WTC11 (cell line): ENCODE data around the gene TRAPPC11.

Source experiments
- ARID4B ChIP-seq: sonication (generic); formaldehyde crosslinking; IDR thresholded peaks from 2 replicates; pipeline ENCODE4 v1.8.0; 2023; ENCODE audit warnings: missing genetic modification reagents, mild to moderate bottlenecking, borderline replicate concordance
- ATF2 ChIP-seq: sonication (generic); formaldehyde crosslinking; IDR thresholded peaks from 2 replicates; pipeline ENCODE4 v1.8.1; 2022; ENCODE audit warnings: low read depth, missing genetic modification reagents, borderline replicate concordance
- CREB1 ChIP-seq: sonication (generic); formaldehyde crosslinking; IDR thresholded peaks from 2 replicates; pipeline ENCODE4 v1.8.0; 2023; ENCODE audit warnings: mild to moderate bottlenecking, missing genetic modification reagents
- NR1H2 ChIP-seq: sonication (generic); formaldehyde crosslinking; IDR thresholded peaks from 2 replicates; pipeline ENCODE4 v1.9.0; 2021; ENCODE audit warnings: mild to moderate bottlenecking, moderate library complexity, missing genetic modification reagents
- NR2C2 ChIP-seq: sonication (generic); formaldehyde crosslinking; IDR thresholded peaks from 2 replicates; pipeline ENCODE4 v1.8.0; 2022; ENCODE audit warnings: mild to moderate bottlenecking, missing genetic modification reagents
- SP1 ChIP-seq: sonication (generic); formaldehyde crosslinking; conservative IDR thresholded peaks from 2 replicates; pipeline ENCODE4 v1.8.1; 2022; ENCODE audit warnings: missing genetic modification reagents
- TP53 ChIP-seq: sonication (generic); formaldehyde crosslinking; IDR thresholded peaks from 2 replicates; pipeline ENCODE4 v1.8.1; 2023; ENCODE audit warnings: mild to moderate bottlenecking, missing genetic modification reagents
- USF1 ChIP-seq: sonication (generic); formaldehyde crosslinking; IDR thresholded peaks from 2 replicates; pipeline ENCODE4 v1.8.0; 2022; ENCODE audit warnings: mild to moderate bottlenecking, missing genetic modification reagents
- ZNF317 ChIP-seq: sonication (generic); formaldehyde crosslinking; IDR thresholded peaks from 2 replicates; pipeline ENCODE4 v1.8.1; 2023; ENCODE audit warnings: low read depth, mild to moderate bottlenecking, moderate library complexity, missing genetic modification reagents, borderline replicate concordance
- ZNF423 ChIP-seq: fragments of 250-450 bp; sonication (Bioruptor Pico); IDR thresholded peaks from 2 replicates; pipeline ENCODE4 v2.1.2; 2022; ENCODE audit warnings: mild to moderate bottlenecking, moderate library complexity
- TF ChIP-seq, protein P1 (sequence below): fragments of 200-600 bp; IDR thresholded peaks from 2 replicates; pipeline ENCODE4 v1.8.0; 2022; ENCODE audit warnings: antibody characterized with exemption
- TF ChIP-seq, protein P2 (sequence below): sonication (generic); formaldehyde crosslinking; conservative IDR thresholded peaks from 2 replicates; pipeline ENCODE4 v1.8.1; 2023; ENCODE audit warnings: mild to moderate bottlenecking, low read depth, missing genetic modification reagents, moderate library complexity
- TF ChIP-seq, protein P3 (sequence below): sonication (generic); formaldehyde crosslinking; IDR thresholded peaks from 2 replicates; pipeline ENCODE4 v1.8.1; 2023; ENCODE audit warnings: mild to moderate bottlenecking, missing genetic modification reagents, moderate library complexity

DNA sequence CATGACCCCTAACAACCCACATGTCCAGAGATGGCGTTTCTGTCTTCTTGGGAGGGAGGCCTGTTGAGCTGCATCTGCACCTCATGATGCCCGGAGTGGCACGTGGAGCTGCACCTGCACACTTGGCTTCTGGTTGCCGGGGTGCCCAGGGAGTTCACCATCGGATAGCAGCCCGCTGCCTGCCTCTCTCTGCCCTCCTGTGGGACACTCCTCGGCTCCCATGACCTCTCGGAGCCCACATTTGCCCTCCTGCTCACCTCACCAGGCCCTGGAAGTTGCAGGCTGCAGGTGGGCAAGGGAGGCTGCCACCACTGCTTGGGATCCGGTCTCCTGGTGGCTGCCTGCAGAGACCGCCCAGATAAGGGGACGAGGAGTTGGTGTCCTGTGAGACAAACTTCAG, 74.1 kb downstream of the TRAPPC11 start:
- TF ChIP-seq CREB1 (CRISPR knock-in tag): no peak
- TF ChIP-seq, protein P1, sequence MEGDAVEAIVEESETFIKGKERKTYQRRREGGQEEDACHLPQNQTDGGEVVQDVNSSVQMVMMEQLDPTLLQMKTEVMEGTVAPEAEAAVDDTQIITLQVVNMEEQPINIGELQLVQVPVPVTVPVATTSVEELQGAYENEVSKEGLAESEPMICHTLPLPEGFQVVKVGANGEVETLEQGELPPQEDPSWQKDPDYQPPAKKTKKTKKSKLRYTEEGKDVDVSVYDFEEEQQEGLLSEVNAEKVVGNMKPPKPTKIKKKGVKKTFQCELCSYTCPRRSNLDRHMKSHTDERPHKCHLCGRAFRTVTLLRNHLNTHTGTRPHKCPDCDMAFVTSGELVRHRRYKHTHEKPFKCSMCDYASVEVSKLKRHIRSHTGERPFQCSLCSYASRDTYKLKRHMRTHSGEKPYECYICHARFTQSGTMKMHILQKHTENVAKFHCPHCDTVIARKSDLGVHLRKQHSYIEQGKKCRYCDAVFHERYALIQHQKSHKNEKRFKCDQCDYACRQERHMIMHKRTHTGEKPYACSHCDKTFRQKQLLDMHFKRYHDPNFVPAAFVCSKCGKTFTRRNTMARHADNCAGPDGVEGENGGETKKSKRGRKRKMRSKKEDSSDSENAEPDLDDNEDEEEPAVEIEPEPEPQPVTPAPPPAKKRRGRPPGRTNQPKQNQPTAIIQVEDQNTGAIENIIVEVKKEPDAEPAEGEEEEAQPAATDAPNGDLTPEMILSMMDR: no peak
- TF ChIP-seq ZNF423 (CRISPR knock-in tag): no peak
- TF ChIP-seq NR1H2 (CRISPR knock-in tag): no peak
- TF ChIP-seq ARID4B (CRISPR knock-in tag): no peak
- TF ChIP-seq USF1 (CRISPR knock-in tag): no peak
- TF ChIP-seq TP53 (CRISPR knock-in tag): no peak
- no peak for TF ChIP-seq ZNF317 (CRISPR knock-in tag)
- TF ChIP-seq, protein P2, sequence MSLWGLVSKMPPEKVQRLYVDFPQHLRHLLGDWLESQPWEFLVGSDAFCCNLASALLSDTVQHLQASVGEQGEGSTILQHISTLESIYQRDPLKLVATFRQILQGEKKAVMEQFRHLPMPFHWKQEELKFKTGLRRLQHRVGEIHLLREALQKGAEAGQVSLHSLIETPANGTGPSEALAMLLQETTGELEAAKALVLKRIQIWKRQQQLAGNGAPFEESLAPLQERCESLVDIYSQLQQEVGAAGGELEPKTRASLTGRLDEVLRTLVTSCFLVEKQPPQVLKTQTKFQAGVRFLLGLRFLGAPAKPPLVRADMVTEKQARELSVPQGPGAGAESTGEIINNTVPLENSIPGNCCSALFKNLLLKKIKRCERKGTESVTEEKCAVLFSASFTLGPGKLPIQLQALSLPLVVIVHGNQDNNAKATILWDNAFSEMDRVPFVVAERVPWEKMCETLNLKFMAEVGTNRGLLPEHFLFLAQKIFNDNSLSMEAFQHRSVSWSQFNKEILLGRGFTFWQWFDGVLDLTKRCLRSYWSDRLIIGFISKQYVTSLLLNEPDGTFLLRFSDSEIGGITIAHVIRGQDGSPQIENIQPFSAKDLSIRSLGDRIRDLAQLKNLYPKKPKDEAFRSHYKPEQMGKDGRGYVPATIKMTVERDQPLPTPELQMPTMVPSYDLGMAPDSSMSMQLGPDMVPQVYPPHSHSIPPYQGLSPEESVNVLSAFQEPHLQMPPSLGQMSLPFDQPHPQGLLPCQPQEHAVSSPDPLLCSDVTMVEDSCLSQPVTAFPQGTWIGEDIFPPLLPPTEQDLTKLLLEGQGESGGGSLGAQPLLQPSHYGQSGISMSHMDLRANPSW: no peak
- TF ChIP-seq SP1 (CRISPR knock-in tag): no peak
- TF ChIP-seq ATF2 (CRISPR knock-in tag): no peak
- no peak for TF ChIP-seq NR2C2 (CRISPR knock-in tag)
- TF ChIP-seq, protein P3, sequence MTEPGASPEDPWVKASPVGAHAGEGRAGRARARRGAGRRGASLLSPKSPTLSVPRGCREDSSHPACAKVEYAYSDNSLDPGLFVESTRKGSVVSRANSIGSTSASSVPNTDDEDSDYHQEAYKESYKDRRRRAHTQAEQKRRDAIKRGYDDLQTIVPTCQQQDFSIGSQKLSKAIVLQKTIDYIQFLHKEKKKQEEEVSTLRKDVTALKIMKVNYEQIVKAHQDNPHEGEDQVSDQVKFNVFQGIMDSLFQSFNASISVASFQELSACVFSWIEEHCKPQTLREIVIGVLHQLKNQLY (CRISPR knock-in tag): no peak
